Activated naive CD4-positive, alpha-beta T cell treated with Interleukin-2 at 50 U/mL for 16 hours (primary cell): Measurements from ENCODE around the gene PRSS8.
"Not testable (repeated sequence)": the region's sequence is repeated elsewhere in the genome, so short reads cannot be mapped to it uniquely, and the experiment has no call there.

Experiments used
- DNase-seq: peaks from one replicate; pipeline ENCODE4 v3.0.0-alpha.2; 2020

PRSS8 gene

DNA sequence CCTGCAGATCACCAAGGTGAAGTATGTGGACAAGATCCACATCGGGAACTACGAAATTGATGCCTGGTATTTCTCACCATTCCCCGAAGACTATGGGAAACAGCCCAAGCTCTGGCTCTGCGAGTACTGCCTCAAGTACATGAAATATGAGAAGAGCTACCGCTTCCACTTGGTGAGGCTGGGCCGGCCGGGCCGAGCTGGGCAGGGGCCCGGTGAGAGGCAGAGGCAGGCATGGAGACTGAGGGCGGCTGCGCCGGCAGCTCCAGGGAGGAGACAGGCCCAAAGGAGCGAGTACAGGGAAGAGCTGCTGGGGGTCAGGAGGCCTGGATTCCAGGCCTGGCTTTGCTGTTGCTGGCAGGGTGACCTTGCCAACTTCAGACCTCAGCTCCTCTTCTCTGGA is 8.3 kb downstream of the PRSS8 start:
- DNase-seq = no peak

- no peak for DNase-seq
Measured at GRCh38 chr16:31125844-31126243, 9.7 kb downstream of the PRSS8 start.

DNA sequence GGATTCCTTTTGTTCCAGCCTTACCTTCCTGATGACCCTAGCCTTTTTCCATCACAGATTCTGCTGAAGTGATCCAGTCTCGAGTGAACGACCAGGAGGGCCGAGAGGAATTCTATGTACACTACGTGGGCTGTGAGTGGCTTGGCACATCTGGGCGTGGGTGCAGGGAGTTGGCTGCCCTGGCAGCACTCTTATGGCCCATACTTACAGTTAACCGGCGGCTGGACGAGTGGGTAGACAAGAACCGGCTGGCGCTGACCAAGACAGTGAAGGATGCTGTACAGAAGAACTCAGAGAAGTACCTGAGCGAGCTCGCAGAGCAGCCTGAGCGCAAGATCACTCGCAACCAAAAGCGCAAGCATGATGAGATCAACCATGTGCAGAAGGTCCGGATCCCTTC is 15.4 kb downstream of the PRSS8 start:
- no peak for DNase-seq

DNA sequence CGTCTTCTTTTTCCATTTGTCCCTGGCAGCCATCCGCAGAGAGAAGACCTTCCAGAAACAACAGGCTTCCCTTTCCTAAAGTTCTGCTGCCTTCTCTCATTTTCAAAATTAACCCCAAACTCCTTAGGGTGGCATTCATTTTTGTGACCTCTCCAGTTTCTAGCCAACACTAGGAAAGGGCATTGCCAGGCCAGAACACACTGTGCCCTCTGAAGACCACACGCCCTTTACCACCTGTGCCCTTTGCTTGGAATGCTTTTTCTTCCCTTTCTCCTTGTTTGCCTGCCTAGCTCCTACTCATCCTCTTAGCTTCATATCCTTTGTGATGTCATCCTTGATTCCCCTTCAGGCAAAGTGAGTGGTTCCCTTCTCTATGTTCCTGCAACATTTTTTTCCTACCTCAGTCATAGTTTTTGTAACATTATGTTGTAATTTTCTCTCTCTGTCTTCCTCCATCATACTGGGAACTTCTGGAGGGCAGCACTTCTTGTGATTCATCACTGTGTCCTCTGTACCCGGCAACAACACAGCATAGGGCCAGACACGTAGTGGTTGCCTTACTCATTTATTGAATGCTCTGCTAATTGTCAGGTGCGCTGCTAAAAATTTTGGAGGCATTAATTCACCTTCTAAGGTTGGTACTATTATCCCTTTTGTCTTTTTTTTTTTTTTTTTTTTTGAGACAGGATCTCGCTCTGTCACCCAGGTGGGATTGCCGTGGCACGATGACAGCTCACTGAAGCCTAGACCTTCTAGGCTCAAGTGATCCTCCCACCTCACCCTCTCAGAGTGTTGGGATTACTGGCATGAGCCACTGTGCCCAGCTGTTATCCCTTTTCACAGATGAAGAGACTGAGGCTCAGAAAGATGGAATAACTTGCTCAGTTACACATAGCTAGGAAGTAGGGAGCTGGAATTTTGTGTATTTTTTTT is 17.0 kb downstream of the PRSS8 start:
- DNase-seq = no peak

GRCh38 chr16:31117384-31118222 is 17.9 kb downstream of the PRSS8 start, which contains the start of gene KAT8:
TSS of gene KAT8 (plus strand) at chr16:31117664. CDS start at chr16:31117682, 18 bp downstream.
- peak; percentile 98 for DNase-seq

DNA sequence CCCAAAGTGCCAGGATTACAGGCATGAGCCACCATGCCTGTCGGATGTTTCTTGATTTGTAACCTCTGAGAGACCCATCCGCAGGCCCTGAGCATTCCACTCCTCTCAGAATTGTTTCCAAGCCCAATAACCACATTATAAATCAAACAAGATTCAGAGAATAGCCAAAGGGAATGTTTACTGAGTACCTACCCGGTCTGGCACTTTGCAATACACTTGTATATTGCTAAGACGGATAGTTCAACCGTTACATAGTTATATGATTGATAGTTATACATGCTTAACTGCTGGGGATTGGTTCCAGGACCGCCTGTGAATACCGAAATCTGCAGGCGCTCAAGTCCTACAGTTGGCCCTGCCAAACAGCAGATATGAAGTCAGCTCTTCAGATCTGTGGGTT is 21.1 kb downstream of the PRSS8 start:
- DNase-seq = no peak

DNA sequence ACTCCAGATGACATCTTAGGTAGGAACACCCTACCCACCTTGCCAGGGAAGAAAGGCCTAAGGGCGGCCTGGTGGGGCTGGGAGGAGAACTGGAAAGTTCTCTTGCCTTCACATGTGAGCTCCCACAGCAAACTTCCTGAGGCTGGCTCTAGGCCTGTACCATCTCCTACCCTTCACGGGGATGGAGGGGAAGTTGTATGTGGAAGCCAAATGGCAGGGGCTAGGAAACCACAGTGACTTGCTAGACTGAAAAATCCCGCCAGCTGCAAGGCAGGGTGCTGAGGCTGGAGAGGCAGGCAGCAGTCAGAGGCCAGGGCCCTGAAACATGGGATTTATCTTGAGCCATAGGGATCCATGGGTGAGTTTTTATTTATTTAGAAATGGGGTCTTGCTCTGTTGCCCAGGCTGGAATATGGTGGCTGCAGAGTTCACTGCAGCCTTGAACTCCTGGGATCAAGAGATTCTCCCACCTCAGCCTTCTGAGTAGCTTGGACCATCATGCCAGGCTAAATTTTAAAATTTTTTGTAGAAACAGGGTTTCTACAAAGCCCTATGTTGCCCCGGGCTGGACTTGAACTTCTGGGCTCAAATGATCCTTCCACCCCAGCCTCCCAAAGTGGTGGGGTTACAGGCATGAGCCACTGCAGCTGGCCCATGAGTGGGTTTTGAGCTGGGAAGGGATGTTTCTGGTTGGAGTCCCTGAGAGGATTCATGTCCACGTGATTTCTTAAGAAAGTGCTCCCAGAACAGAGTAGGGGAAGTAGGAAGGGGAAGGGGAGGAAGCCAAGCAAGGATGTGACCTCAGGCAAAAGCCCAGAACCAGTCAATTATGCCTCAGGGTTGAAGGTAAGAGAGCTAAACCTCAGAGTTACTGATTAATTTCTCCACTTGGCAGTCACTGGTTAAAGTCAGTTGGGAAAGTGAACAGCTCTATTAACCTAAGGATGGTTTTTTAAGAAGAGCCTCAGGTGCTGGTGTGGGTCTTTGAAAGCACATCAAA is 22.1 kb downstream of the PRSS8 start:
- no peak for DNase-seq

GRCh38 chr16:31112711-31113110 is 22.8 kb downstream of the PRSS8 start:
- DNase-seq = no peak

- no peak for DNase-seq
Measured at GRCh38 chr16:31111881-31112466, 23.6 kb downstream of the PRSS8 start.

DNA sequence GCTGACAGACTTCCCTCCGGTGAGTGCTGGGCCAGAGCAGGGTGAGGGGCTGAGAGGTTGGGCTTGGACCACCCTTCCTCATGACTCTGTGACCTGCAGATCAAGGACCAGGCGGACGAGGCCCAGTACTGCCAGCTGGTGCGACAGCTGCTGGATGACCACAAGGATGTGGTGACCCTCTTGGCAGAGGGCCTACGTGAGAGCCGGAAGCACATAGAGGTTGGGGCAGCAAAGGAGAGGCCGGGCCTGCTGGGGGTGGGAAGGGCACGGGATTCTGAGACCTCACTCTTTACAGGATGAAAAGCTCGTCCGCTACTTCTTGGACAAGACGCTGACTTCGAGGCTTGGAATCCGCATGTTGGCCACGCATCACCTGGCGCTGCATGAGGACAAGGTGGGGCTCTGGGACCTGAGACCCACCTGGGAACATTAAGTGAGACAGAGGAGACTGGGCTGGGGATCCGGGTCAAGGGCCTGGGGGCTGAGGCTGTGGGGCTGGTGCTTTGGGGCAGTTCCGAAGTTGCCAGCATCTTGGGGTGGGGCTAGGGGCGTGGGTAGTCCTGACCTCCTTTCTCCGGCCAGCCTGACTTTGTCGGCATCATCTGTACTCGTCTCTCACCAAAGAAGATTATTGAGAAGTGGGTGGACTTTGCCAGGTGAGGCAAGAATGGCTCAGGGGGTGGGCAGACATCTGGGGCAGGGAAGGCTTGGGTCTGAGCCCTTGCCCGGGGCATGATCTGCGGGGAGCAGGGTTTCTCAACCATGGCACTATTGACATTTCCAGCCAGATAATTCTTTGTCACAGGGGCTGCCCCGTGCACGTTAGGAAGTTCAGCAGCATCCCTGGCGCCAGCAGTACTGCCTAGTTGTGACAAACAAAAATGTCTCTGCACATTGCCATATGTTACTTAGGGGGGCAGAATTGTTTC is 25.2 kb downstream of the PRSS8 start:
- DNase-seq = no peak

DNA sequence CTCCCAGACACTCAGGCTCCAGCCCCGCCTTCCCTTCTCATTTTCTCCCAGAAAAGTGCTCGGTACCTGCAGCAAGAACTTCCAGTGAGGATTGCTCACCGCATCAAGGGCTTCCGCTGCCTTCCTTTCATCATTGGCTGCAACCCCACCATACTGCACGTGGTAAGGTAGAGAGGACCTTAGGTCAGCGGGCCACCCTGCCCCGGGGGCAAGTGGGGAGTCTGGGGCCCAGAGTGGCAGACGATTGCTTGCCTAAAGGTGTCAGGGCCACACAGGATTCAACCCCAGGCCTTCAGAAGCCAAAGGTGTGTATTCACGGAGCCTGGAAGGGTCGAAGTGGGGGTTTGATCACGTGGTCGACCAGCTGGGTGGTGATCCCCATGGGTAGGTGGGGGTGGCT is 25.9 kb downstream of the PRSS8 start:
- DNase-seq = no peak

DNA sequence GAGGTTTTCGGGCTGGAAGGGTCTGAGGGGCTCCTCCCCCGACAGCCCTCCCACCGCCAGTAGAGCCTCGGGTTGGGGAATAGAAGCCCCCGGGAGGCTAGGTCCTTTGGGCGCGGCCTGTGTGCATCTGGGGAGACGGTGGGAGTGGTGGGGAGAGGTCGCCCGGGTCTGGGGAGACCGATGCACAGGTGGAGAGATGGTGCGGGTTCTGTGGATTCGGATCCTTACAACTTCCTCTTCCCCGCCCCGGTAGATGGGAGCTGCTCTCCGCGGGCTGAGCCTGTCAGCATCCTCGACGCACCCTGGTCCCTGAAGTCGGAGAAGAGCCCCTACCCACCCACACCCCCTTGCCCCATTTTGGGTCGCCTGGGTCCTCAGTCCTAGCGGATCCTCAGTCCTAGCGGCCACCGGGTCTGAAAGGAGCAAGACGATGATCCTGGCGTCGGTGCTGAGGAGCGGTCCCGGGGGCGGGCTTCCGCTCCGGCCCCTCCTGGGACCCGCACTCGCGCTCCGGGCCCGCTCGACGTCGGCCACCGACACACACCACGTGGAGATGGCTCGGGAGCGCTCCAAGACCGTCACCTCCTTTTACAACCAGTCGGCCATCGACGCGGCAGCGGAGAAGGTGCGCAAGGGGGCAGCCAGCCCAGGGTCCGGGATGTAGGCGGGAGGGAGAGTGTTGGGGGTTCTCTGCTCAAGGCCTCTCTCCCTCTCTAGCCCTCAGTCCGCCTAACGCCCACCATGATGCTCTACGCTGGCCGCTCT is 26.6 kb downstream of the PRSS8 start:
- no peak for DNase-seq

- peak; percentile 74 for DNase-seq
Measured at GRCh38 chr16:31108035-31108793, 27.3 kb downstream of the PRSS8 start, which contains the start of gene BCKDK. TSS of gene BCKDK (plus strand) at chr16:31108386. CDS start at chr16:31109224, 838 bp downstream.

DNA sequence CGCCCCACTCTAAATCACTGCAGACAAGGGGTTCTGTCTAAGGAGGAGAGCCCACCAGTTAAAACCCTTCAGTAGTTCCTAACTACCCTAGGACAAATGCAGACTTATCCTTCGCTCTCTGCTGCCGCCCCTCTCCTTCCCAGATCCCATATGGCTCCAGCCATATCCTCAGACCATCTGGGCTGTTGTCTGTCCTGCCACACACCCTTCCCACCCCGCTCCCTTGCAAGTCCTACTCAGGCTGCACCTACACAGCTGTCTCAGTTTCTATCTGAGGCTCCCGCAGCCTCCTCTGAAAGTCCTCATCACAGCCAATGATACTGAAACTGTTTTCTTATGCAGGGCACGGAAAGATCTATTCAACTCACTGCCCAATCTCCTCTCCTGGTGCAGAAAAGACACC is 28.1 kb downstream of the PRSS8 start:
- DNase-seq = peak; percentile 33

DNA sequence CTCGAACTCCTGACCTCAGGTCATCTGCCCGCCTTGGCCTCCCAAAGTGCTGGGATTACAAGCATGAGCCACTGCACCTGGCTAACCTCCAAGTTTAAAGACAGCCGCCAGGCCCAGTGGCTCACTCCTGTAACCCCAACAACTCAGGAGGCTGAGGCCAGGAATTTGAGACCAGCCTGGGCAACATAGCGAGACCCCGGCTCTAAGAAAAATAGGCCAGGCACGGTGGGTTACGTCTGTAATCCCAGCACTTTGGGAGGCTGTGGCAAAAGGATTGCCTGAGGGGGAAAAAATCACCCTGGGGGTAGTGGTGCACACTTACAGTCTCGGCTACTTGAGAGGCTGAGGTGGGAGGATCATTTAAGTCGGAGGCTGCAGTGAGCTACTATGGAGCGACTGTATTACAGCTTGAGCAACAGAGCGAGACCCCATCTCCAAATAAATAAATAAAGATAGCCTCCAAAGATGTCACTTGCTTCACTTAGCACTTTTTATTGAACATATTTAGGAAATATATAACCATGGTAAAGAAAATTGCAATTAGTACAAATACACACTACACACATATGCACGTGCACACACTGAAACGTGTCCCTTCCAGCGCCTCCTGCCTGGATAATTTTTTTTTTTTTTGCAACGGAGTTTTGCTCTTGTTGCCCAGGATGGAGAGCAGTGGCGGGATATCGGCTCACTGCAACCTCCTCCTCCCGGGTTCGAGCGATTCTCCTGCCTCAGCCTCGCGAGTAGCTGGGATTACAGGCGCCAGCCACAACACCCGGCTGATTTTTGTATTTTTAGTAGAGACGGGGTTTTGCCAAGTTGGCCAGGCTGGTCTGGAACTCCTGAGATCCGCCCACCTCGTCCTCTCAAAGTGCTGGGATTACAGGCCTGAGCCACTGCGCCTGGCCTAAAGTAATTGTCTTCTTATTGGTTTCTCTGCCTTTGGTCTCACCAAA is 28.7 kb downstream of the PRSS8 start:
- no peak for DNase-seq

GRCh38 chr16:31105677-31106213 is 29.8 kb downstream of the PRSS8 start:
- DNase-seq = peak; percentile 82

- DNase-seq = not testable (repeated sequence)
Measured at GRCh38 chr16:31100876-31101641, 34.5 kb downstream of the PRSS8 start.
